RPMI8226 (cell line): ENCODE results near the gene GOLGA6D.
"Not testable (repeated sequence)": the region's sequence is repeated elsewhere in the genome, so short reads cannot be mapped to it uniquely, and the experiment has no call there.

Experiments
- DNase-seq: peaks from one replicate; pipeline ENCODE4 v3.0.0-alpha.2; 2015

Gene GOLGA6D

DNA sequence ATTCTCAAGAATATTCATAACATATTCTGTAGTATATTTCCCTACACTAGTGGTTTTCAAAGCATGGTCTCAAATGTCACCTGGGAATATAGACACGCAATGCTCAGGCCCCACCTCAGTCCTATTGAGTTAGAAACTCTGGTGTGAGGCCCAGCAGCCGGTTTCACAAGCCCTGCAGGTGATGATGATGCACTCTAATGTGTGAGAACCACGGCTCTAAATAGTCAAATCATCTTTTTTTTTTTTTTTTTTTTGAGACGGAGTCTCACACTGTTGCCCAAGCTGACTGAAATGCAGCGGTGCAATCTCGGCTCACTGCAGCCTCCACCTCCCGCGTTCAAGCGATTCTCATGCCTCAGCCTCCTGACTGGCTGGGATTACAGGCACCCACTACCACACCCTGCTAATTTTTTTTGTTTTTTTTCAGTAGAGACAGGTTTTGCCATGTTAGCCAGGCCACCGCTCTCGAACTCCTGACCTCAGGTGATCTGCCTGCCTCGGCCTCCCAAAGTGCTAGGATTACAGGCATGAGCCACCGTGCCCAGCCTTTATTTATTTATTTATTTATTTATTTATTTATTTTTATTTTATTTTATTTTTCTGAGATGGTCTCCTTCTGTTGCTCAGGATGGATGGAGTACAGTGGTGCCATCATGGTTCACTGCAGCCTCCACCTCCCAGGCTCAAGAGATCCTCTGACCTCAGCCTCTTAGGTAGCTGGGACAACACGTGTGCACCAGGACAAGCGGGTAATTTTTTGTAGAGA lies 51.2 kb downstream of the GOLGA6D start:
- peak; percentile 42 for DNase-seq

- no peak for DNase-seq
These were observed 52.7 kb downstream of the GOLGA6D start for GRCh38 chr15:75335313-75335704.

DNA sequence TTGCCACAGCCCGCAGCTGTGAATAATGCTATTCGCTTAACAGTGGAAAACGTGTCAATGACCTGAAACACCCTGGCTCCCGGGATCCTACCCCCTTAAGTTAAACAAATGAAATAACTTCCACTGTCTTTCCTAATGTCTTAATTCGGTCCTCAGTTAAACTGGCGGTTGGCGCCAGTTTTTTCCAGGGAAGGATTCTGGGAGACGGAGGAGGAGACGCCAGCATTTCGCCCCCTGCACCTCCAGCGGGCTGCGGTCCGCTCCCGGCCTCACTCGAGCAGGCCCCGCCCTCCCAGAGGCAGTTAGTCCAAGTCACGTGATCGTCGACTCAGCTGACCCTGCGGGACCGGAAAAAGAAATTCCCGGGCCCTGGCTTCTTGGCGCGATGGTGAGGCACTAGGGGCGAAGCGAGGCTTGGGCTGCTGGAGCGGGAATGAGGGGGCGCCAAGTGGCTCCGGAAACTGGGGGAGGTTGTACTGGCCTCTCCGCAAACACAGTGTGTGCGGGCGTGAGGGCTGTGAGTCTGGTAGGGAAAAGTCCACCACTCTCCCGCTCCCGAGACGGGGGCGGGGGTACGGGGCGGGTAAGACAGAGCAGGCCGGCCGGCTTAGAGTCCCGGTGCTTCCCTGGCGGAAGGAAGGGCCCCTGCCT lies 53.2 kb downstream of the GOLGA6D start, which contains the start of gene COMMD4:
Gene COMMD4 (plus strand): TSS at position 359 of the 651 bp plus-strand sequence. CDS start 27 bp downstream, at position 386.
- peak; percentile 97 for DNase-seq

GRCh38 chr15:75338661-75339240 lies 56.1 kb downstream of the GOLGA6D start:
- DNase-seq: no peak

DNA sequence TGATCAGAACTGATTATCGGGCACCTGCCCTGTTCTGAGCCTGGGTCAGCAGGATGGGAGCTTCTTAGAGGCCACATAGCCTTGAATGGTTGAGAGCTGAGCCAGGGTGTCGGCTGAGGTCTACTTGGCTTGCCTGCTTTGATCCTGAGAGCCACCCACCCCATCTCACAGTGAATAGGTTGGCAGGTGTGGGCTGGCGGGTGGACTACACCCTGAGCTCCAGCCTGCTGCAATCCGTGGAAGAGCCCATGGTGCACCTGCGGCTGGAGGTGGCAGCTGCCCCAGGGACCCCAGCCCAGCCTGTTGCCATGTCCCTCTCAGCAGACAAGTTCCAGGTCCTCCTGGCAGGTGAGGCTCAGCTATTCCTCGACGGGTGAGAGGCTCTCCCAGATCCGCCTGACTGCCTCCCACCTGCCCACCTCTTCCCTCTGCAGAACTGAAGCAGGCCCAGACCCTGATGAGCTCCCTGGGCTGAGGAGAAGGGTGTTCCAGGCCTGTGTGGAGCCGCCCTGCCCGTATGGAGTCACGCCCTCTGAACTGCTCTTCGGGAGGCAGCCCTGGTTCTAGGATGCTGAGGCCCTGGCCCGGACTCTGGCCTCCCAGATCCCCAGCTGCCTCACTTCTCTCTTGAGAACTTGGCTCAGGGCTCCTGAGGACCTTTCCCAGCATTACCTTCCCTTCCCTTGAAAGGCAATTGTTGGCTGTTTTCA lies 57.1 kb downstream of the GOLGA6D start:
- no peak for DNase-seq

GRCh38 chr15:75342221-75342620 lies 59.6 kb downstream of the GOLGA6D start:
- no peak for DNase-seq

DNA sequence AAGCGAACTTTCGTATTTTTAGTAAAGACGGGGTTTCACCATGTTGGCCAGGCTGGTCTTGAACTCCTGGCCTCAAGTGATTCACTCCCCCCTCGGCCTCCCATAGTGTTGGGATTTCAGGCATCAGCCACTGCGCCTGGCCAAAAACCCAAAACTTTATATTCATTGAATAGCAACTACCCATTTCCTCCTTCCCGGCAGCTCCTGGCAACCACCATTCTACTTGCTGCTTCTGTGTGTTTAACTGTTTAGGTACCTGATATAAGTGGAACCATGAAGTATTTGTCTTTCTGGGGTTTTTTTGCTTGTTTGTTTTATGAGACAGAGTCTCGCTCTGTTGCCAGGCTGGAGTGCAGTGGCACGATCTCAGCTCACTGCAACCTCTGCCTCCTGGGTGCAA lies 61.3 kb downstream of the GOLGA6D start:
- not testable (repeated sequence) for DNase-seq
